Activated T-cell treated with anti-CD3 and anti-CD28 coated beads, Interleukin-2, amount 50 U/mL, for 72 hours (primary cell): ENCODE measurements around the gene RER1. TPM values are rescaled to one million over a fixed set of nuclear protein-coding genes. Genes with fewer than 3 reads are reported as not detected.
A peak's percentile ranks its signal among the peaks of the same experiment; 100 is the strongest.

Experiments used
- ATAC-seq, 2 donors: fragments of 150-1000 bp; cut with Tn5 transposase; replicated peaks in 1 of 2; 2 replicates each; pipeline ENCODE4 v1.10.0; 2021; ENCODE audit warnings: moderate library complexity in 2 of 2, mild to moderate bottlenecking in 1 of 2
- DNase-seq, 2 donors: peaks; one replicate each; pipeline ENCODE4 v3.0.0; 2021 to 2022; ENCODE audit warnings: mixed read lengths in 1 of 2
- H3K27ac Mint-ChIP-seq: one replicate; pipeline ENCODE4 v1.8.0; 2022; ENCODE audit warnings: mild to moderate bottlenecking, moderate library complexity, mixed read lengths
- H3K27me3 Mint-ChIP-seq: one replicate; pipeline ENCODE4 v1.8.0; 2022; ENCODE audit warnings: low read depth, mixed read lengths
- H3K36me3 Mint-ChIP-seq, 2 donors: one replicate each; pipeline ENCODE4 v1.8.0; 2022; ENCODE audit warnings: mixed read lengths in 2 of 2, mild to moderate bottlenecking in 1 of 2; ENCODE audit not compliant: insufficient read depth in 2 of 2
- H3K4me1 Mint-ChIP-seq: one replicate; pipeline ENCODE4 v1.8.0; 2022; ENCODE audit warnings: low read depth, mixed read lengths
- H3K4me3 Mint-ChIP-seq, 2 donors: one replicate each; pipeline ENCODE4 v1.8.0; 2022; ENCODE audit warnings: mild to moderate bottlenecking in 2 of 2, mixed read lengths in 2 of 2, moderate library complexity in 2 of 2
- H3K9me3 Mint-ChIP-seq, 2 donors: one replicate each; pipeline ENCODE4 v1.8.0; 2022; ENCODE audit warnings: mixed read lengths in 2 of 2
- total RNA-seq, 2 donors: library from RNA; stranded (reverse); gene quantifications; one replicate each; pipeline ENCODE4 v1.2.3, GENCODE V29; 2022

Gene RER1
- total RNA-seq, 2 donors from 2014 or later, result 160 to 166 TPM

GRCh38 chr1:2416403-2416802 lies 24.8 kb downstream of the RER1 start:
- Mint-ChIP-seq H3K9me3 (no peaks in the 10 kb centered on the region), H3K27me3 (no peaks in the 10 kb centered on the region), H3K27ac (peak overlapping the region; percentile 58), H3K36me3 (no peaks in the 10 kb centered on the region), H3K4me1 (peaks cover 39% of the 10 kb centered on the region), H3K4me3 (peak overlapping the region; percentile 93 to 99)
- ATAC-seq, result no peak
- peak; percentile 32 to 34 for DNase-seq

- Mint-ChIP-seq H3K27me3 (no peaks in the 10 kb centered on the region), H3K4me1 (peaks cover 35% of the 10 kb centered on the region), H3K27ac (peak overlapping the region; percentile 58), H3K4me3 (peak overlapping the region; percentile 93 to 99), H3K36me3 (no peaks in the 10 kb centered on the region), H3K9me3 (no peaks in the 10 kb centered on the region)
- ATAC-seq (no peak), DNase-seq (no peak)
Measured at GRCh38 chr1:2417083-2417832, 25.6 kb downstream of the RER1 start.

DNA sequence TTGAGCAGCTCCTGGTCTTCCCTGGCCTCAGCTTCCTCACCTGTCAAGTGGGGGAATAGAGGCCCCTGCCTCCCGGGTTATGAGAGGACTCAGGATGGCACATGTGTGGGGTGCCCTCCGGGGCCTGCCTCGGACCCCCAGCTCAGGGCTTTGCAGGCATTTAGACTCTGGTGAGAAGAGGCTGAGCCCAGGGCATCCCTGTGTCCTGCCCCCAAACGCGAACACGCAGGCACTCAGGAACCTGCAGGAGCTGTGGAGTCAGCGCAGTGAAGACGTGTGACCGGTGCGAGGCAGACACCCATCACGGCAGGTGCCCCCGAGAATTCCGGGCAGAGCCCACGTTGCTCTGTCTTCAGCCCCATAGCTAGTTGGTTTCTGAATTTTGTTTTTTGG lies 26.2 kb downstream of the RER1 start:
- H3K36me3 Mint-ChIP-seq, result no peaks in the 10 kb centered on the region
- ATAC-seq, result no peak
- H3K27ac Mint-ChIP-seq, result no peak overlapping the region
- H3K9me3 Mint-ChIP-seq, result no peaks in the 10 kb centered on the region
- no peak overlapping the region for H3K4me3 Mint-ChIP-seq
- no peak for DNase-seq
- H3K4me1 Mint-ChIP-seq, result peaks cover 35% of the 10 kb centered on the region
- H3K27me3 Mint-ChIP-seq, result no peaks in the 10 kb centered on the region

- ATAC-seq (no peak), DNase-seq (no peak)
- Mint-ChIP-seq H3K4me1 (peaks cover 35% of the 10 kb centered on the region), H3K27ac (no peak overlapping the region), H3K4me3 (no peak overlapping the region), H3K36me3 (peaks cover 0 to 2% of the 10 kb centered on the region in 2 donors), H3K27me3 (no peaks in the 10 kb centered on the region), H3K9me3 (no peaks in the 10 kb centered on the region)
Measured at GRCh38 chr1:2418791-2419320, 27.2 kb downstream of the RER1 start.

GRCh38 chr1:2419416-2419815 lies 27.8 kb downstream of the RER1 start:
- Mint-ChIP-seq H3K27me3 (no peaks in the 10 kb centered on the region), H3K27ac (no peak overlapping the region), H3K4me1 (peaks cover 29% of the 10 kb centered on the region), H3K4me3 (no peak overlapping the region), H3K36me3 (peaks cover 0 to 2% of the 10 kb centered on the region in 2 donors), H3K9me3 (no peaks in the 10 kb centered on the region)
- DNase-seq, result no peak
- no peak for ATAC-seq

- no peak for ATAC-seq
- Mint-ChIP-seq H3K27ac (no peak overlapping the region), H3K4me3 (no peak overlapping the region), H3K36me3 (peaks cover 0 to 2% of the 10 kb centered on the region in 2 donors), H3K4me1 (no peaks in the 10 kb centered on the region), H3K9me3 (no peaks in the 10 kb centered on the region), H3K27me3 (no peaks in the 10 kb centered on the region)
- no peak for DNase-seq
Measured at GRCh38 chr1:2422523-2422922, 30.9 kb downstream of the RER1 start.

DNA sequence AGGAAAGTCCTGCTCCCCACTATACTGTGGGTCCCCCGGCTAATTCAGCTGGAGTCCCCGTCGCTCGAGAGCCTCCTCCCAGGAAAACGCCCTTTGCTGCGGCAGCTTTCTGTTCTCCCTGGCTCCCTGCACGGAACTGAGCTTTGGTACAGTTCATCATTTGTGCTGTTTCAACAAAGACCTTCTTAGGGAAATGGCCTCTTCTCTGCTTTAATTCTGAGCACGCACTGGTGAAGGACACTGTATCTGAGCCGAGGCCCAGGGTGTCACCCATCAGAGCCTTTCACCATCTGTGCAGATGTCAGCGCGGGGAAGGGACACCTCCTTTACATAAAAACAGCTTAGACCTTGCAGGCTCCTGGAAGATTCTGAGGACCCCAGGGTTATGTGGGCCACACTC lies 34.3 kb downstream of the RER1 start:
- H3K27me3 Mint-ChIP-seq, result no peaks in the 10 kb centered on the region
- no peak overlapping the region for H3K27ac Mint-ChIP-seq

GRCh38 chr1:2426540-2426939 lies 34.9 kb downstream of the RER1 start:
- peaks cover 1 to 2% of the 10 kb centered on the region in 2 donors for H3K36me3 Mint-ChIP-seq
- no peak for DNase-seq
- H3K4me3 Mint-ChIP-seq, result no peak overlapping the region
- no peaks in the 10 kb centered on the region for H3K27me3 Mint-ChIP-seq
- no peaks in the 10 kb centered on the region for H3K9me3 Mint-ChIP-seq
- H3K4me1 Mint-ChIP-seq, result no peaks in the 10 kb centered on the region
- ATAC-seq, result no peak
- H3K27ac Mint-ChIP-seq, result no peak overlapping the region

More for the DNA sequence above, 34.3 kb downstream of the RER1 start:
- DNase-seq (no peak), ATAC-seq (no peak)
- H3K4me1 Mint-ChIP-seq, result no peaks in the 10 kb centered on the region
- no peak overlapping the region for H3K4me3 Mint-ChIP-seq
- peaks cover 1 to 2% of the 10 kb centered on the region in 2 donors for H3K36me3 Mint-ChIP-seq
- no peaks in the 10 kb centered on the region for H3K9me3 Mint-ChIP-seq

- ATAC-seq, result no peak
- no peak for DNase-seq
- H3K4me1 Mint-ChIP-seq, result no peaks in the 10 kb centered on the region
- no peaks in the 10 kb centered on the region for H3K9me3 Mint-ChIP-seq
- H3K4me3 Mint-ChIP-seq, result no peak overlapping the region
- H3K27me3 Mint-ChIP-seq, result no peaks in the 10 kb centered on the region
- peaks cover 1 to 2% of the 10 kb centered on the region in 2 donors for H3K36me3 Mint-ChIP-seq
- no peak overlapping the region for H3K27ac Mint-ChIP-seq
Measured at GRCh38 chr1:2427051-2427450, 35.4 kb downstream of the RER1 start.

- H3K36me3 Mint-ChIP-seq, result peaks cover 1 to 2% of the 10 kb centered on the region in 2 donors
- ATAC-seq (no peak), DNase-seq (no peak)
- H3K27ac Mint-ChIP-seq, result no peak overlapping the region
- H3K27me3 Mint-ChIP-seq, result no peaks in the 10 kb centered on the region
- no peak overlapping the region for H3K4me3 Mint-ChIP-seq
- H3K4me1 Mint-ChIP-seq, result no peaks in the 10 kb centered on the region
- no peaks in the 10 kb centered on the region for H3K9me3 Mint-ChIP-seq
Measured at GRCh38 chr1:2427976-2428375, 36.3 kb downstream of the RER1 start.

GRCh38 chr1:2428490-2428889 lies 36.8 kb downstream of the RER1 start:
- H3K9me3 Mint-ChIP-seq, result no peaks in the 10 kb centered on the region
- H3K4me3 Mint-ChIP-seq, result no peak overlapping the region
- no peak for DNase-seq
- H3K4me1 Mint-ChIP-seq, result no peaks in the 10 kb centered on the region
- peaks cover 0 to 1% of the 10 kb centered on the region in 2 donors for H3K36me3 Mint-ChIP-seq
- H3K27ac Mint-ChIP-seq, result no peak overlapping the region
- ATAC-seq, result no peak
- H3K27me3 Mint-ChIP-seq, result no peaks in the 10 kb centered on the region

DNA sequence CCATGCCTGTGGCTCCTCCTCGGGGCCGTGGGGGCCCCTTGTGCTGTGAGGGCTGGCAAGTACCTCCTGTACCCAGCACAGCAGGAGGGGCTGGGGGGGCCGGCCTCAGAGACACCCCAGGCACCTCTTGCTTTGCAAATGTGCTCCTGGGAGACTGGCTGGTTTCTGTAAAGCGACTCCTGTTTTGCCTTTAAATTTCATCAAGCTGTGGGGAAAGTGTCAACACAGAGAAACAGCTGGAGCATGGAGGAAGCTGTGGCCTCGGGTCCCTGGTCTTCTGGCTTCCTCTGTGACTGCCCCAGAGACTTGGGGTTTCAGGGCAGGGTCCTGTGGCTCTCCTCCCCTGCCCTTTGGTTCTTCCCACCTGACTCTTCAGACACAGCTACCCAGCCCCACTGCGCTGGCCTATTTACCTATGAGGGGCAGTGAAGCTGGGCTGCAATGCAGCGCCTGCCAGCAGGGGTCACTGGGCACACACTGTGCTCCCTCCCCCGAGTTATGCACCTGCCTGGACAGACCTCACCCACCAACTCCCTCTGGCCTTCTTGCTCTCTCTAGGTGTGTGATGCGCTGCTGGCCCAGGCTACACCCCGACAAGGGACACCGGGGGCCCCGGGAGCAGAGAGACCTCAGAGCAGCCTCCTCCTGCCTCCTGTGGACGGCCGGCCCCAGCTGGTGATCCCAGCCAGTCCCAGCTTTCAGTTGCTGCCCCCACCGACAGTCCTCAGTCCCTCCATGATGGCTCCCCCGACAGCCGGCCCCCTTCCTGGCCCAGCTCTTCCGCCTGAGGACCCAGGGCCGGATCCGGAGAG lies 38.3 kb downstream of the RER1 start:
- DNase-seq (no peak), ATAC-seq (no peak)
- H3K27me3 Mint-ChIP-seq, result no peaks in the 10 kb centered on the region
- H3K9me3 Mint-ChIP-seq, result no peaks in the 10 kb centered on the region
- no peaks in the 10 kb centered on the region for H3K4me1 Mint-ChIP-seq
- H3K4me3 Mint-ChIP-seq, result no peak overlapping the region
- H3K27ac Mint-ChIP-seq, result no peak overlapping the region
- peaks cover 0 to 1% of the 10 kb centered on the region in 2 donors for H3K36me3 Mint-ChIP-seq

DNA sequence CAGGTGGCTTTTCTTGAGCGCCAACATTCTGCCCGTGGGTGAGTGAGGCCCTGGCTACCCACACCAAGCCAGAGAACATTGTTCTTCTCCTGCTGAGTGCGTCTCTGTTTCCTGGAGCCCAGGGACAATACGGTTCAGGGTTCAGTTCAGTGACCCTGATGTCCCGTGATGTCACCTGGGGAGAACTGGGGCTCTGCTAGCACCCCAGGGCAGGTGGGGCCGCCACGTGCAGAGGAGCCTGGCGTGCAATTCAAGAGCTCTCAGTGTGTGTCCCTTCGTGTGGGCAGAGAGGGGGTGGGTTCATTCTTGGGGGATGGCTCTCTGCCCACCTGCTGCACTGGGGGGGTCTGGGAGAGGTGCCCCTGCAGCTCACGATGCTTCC lies 38.9 kb downstream of the RER1 start:
- Mint-ChIP-seq H3K9me3 (no peaks in the 10 kb centered on the region), H3K36me3 (peaks cover 0 to 1% of the 10 kb centered on the region in 2 donors), H3K4me1 (no peaks in the 10 kb centered on the region), H3K27ac (no peak overlapping the region), H3K27me3 (no peaks in the 10 kb centered on the region), H3K4me3 (no peak overlapping the region)
- ATAC-seq (no peak), DNase-seq (no peak)
